A673 (cell line): ENCODE measurements around the gene EPB41L3. TPM values are rescaled to one million over a fixed set of nuclear protein-coding genes. Genes with fewer than 3 reads are reported as not detected.

ENCODE experiments used
- BruUV-seq: library from RNA; stranded (reverse); fragments of 400-500 nt; replicated peaks from 2 replicates; lab custom pipeline; 2021; lab: Mats Ljungman, UMichigan
- CTCF ChIA-PET: fragments of 300-600 bp; sonication (Branson Sonifier 250); formaldehyde crosslinking; loops from one replicate; lab custom pipeline; 2022; ENCODE audit warnings: antibody characterized with exemption; lab: Charles Lee
- POLR2A ChIA-PET: fragments of 300-600 bp; sonication (Branson Sonifier 250); formaldehyde crosslinking; loops from one replicate; lab custom pipeline; 2022; ENCODE audit warnings: antibody characterized with exemption; ENCODE audit not compliant: low non-redundant PET; lab: Charles Lee
- DNase-seq: peaks from one replicate; pipeline ENCODE4 v3.0.0-alpha.2; 2015; ENCODE audit warnings: low spot score
- H3K27ac ChIP-seq: fragments of 200-600 bp; sonication (generic); 2 replicates; pipeline ENCODE4 v1.5.1; 2016; ENCODE audit warnings: mixed run types, low read depth, mild to moderate bottlenecking, mixed read lengths, antibody characterized with exemption, low read length; ENCODE audit not compliant: poor library complexity, severe bottlenecking
- H3K27me3 ChIP-seq: fragments of 200-600 bp; sonication (generic); replicated peaks from 2 replicates; pipeline ENCODE4 v1.6.1; 2017; ENCODE audit warnings: mixed run types, low read depth, mild to moderate bottlenecking, mixed read lengths, antibody characterized with exemption, low read length; ENCODE audit not compliant: insufficient read depth, poor library complexity
- H3K36me3 ChIP-seq: fragments of 200-600 bp; sonication (generic); 2 replicates; pipeline ENCODE4 v1.6.1; 2016; ENCODE audit warnings: mixed run types, mild to moderate bottlenecking, mixed read lengths, antibody characterized with exemption, low read length; ENCODE audit not compliant: insufficient read depth, poor library complexity, severe bottlenecking
- H3K4me1 ChIP-seq: fragments of 200-600 bp; sonication (generic); 2 replicates; pipeline ENCODE4 v1.6.1; 2017; ENCODE audit warnings: mixed run types, mild to moderate bottlenecking, mixed read lengths, antibody characterized with exemption, low read length; ENCODE audit not compliant: insufficient read depth, poor library complexity, severe bottlenecking
- H3K4me3 ChIP-seq: fragments of 200-600 bp; sonication (generic); 2 replicates; pipeline ENCODE4 v1.5.1; 2016; ENCODE audit warnings: low read depth, mixed run types, mild to moderate bottlenecking, mixed read lengths, low read length; ENCODE audit not compliant: poor library complexity, severe bottlenecking
- H3K9me3 ChIP-seq: fragments of 200-600 bp; sonication (generic); 2 replicates; pipeline ENCODE4 v1.6.1; 2016; ENCODE audit warnings: mixed run types, low read depth, mild to moderate bottlenecking, mixed read lengths, antibody characterized with exemption, low read length; ENCODE audit not compliant: poor library complexity, severe bottlenecking
- CTCF ChIP-seq: fragments of 300-800, 200-600 bp; sonication (generic); conservative IDR thresholded peaks from 2 replicates; pipeline ENCODE4 v1.5.1; 2017; ENCODE audit warnings: low read depth, mild to moderate bottlenecking, antibody characterized with exemption, low read length, moderate library complexity, mixed read lengths
- EZH2 ChIP-seq: fragments of 200-600 bp; sonication (generic); IDR thresholded peaks from 2 replicates; pipeline ENCODE4 v1.6.1; 2017; ENCODE audit warnings: borderline replicate concordance, low read depth, mild to moderate bottlenecking, mixed read lengths, antibody characterized with exemption, low read length; ENCODE audit not compliant: poor library complexity, severe bottlenecking
- intact Hi-C: fragments of 100-400 bp; cut with micrococcal nuclease; formaldehyde crosslinking; loops from one replicate; pipeline ENCODE4 v1.10.0; 2022; ENCODE audit not compliant: unreplicated experiment
- total RNA-seq: library from RNA; stranded (reverse); gene quantifications from 2 replicates; pipeline ENCODE4 v1.2.3, GENCODE V29; 2021

The EPB41L3 gene
- total RNA-seq, 1 experiment from 2014 or later = 0.86 TPM

DNA sequence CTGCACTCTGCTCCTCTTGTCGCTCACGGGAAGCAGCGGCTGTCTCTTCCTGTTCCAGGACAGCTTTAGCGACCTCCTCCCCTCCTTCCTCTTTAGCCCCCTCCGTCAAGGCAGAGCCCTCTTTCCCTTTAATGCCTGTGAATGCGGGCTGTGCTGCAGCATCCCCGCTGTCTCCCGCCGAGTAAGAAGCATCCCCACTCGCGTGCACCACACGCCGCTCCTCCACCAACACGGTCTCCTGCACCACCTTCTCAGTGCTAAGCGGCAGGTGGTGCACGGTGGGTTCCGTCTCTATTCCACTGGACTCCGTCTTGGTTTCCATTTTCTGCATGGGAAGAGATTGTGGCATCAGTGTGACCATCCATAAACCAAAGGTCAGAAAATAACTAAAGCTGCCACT is 146.7 kb downstream of the EPB41L3 start:
- Histone ChIP-seq H3K27me3 (peaks cover 64% of the 10 kb centered on the region), H3K4me1 (no peaks in the 10 kb centered on the region), H3K36me3 (no peaks in the 10 kb centered on the region), H3K9me3 (no peaks in the 10 kb centered on the region), H3K4me3 (no peak overlapping the region), H3K27ac (no peak overlapping the region)
- TF ChIP-seq EZH2 = no peak
- TF ChIP-seq CTCF = no peak
- intact Hi-C loops = no loop called here
- ChIA-PET CTCF (no interaction called here), POLR2A (no interaction called here)
- BruUV-seq = no TSS peak
- no peak for DNase-seq

- Histone ChIP-seq H3K27ac (no peak overlapping the region), H3K4me3 (no peak overlapping the region), H3K27me3 (peaks cover 54% of the 10 kb centered on the region), H3K36me3 (no peaks in the 10 kb centered on the region), H3K4me1 (no peaks in the 10 kb centered on the region), H3K9me3 (no peaks in the 10 kb centered on the region)
- ChIA-PET CTCF (no interaction called here), POLR2A (no interaction called here)
- BruUV-seq = no TSS peak
- intact Hi-C loops = no loop called here
- DNase-seq = no peak
- TF ChIP-seq EZH2 (no peak), CTCF (no peak)
These were observed 147.8 kb downstream of the EPB41L3 start for GRCh38 chr18:5395860-5396448.

DNA sequence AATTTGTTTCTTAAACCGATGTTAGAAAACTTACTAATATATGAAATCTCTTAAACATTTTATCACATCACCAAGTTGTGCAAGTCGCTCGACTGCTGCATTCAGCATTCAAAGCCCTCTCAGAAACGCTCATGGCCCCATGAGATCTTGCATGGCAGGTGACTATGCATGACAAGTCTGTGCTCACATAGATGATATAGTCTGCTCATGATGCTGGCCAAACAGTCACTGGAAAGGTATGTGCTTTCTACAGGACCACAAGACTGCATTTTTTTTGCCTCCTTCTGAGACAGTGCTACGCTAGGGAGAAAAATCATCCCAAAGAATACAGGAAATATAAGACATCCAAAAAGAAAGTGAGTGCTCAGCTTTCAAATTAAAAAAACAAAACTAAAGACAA is 150.0 kb downstream of the EPB41L3 start:
- intact Hi-C loops = no loop called here
- ChIA-PET POLR2A (no interaction called here), CTCF (no interaction called here)
- no peaks in the 10 kb centered on the region for H3K4me1 ChIP-seq
- no peak for TF ChIP-seq CTCF
- TF ChIP-seq EZH2 = no peak
- no peak for DNase-seq
- H3K9me3 ChIP-seq = no peaks in the 10 kb centered on the region
- BruUV-seq = no TSS peak
- peaks cover 34% of the 10 kb centered on the region for H3K27me3 ChIP-seq
- H3K36me3 ChIP-seq = no peaks in the 10 kb centered on the region
- no peak overlapping the region for H3K27ac ChIP-seq
- no peak overlapping the region for H3K4me3 ChIP-seq
